ENCODE measurements around the gene ARHGAP19. TPM values are rescaled to one million over a fixed set of nuclear protein-coding genes. Genes with fewer than 3 reads are reported as not detected.
"Not testable (repeated sequence)": the region's sequence is repeated elsewhere in the genome, so short reads cannot be mapped to it uniquely, and the experiment has no call there.

ARHGAP19 gene
- total RNA-seq, 1 donor from 2014 or later: 16.0 TPM

- no peak for DNase-seq
These were observed 28.8 kb upstream of the ARHGAP19 start for GRCh38 chr10:97321032-97321803.

- no peak for DNase-seq
These were observed 28.1 kb upstream of the ARHGAP19 start for GRCh38 chr10:97320480-97321031.

DNA sequence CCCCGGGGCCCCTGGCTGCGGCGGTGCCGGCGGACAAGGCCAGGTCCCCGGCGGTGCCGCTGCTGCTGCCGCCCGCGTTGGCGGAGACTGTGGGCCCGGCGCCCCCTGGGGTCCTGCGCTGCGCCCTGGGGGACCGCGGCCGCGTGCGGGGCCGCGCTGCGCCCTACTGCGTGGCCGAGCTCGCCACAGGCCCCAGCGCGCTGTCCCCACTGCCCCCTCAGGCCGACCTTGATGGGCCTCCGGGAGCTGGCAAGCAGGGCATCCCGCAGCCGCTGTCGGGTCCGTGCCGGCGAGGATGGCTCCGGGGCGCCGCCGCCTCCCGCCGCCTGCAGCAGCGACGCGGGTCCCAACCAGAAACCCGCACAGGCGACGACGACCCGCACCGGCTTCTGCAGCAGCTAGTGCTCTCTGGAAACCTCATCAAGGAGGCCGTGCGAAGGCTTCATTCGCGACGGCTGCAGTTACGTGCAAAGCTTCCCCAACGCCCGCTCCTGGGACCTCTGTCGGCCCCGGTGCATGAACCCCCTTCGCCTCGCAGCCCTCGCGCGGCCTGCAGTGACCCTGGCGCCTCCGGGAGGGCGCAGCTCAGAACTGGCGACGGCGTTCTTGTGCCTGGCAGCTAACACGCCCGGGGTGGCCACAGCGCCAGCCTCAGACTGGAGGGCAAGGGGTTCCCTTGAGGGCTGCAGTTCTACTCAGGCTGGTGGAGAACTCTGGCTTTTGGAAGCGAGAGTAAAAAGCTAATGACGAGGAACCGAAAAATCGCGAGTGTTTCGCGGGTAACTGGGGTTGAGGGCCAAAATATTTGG is 27.4 kb upstream of the ARHGAP19 start:
- DNase-seq: no peak

DNA sequence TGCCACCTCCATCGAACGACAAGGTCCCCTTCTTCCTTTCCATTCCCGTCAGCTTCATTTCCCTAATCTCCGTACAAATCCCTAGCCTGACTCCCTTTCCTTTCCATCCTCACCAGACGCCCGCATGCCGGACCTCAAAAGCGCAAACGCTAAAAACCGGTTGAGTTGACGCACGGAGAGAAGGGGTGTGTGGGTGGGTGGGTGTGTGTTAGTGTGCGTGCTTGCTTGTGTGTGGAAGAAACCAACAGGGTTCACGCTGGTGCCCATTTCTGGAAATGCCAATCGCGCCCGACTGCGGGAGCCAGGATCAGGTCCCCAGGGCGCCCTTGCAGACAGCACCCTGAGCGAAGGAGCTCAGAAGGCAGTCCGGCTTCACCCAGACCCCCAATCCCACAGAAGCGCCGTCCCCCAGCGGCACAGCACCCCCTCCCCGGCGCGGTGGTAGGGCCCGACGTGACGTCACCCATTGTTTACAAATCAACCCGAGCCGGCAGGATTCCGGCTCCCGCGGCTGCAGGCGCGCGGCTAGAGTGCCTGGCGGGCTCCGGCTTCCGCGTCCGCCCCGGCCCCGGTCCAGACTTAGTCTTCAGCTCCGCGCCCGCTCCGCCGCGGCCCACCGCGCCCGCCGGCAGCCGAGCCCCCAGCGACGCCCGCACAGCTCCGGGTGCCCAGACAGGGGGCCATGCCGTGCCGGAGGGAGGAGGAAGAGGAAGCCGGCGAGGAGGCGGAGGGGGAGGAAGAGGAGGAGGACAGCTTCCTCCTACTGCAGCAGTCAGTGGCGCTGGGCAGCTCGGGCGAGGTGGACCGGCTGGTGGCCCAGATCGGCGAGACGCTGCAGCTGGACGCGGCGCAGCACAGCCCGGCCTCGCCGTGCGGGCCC is 26.6 kb upstream of the ARHGAP19 start, which contains the start of gene FRAT1:
Gene FRAT1 (plus strand): TSS at position 500 of the 880 bp plus-strand sequence. CDS start 183 bp downstream, at position 683.
- DNase-seq: peak; percentile 95

GRCh38 chr10:97314671-97315070 is 22.2 kb upstream of the ARHGAP19 start:
- DNase-seq: no peak

GRCh38 chr10:97312897-97313296 is 20.5 kb upstream of the ARHGAP19 start:
- DNase-seq: no peak

GRCh38 chr10:97311111-97311626 is 18.7 kb upstream of the ARHGAP19 start:
- DNase-seq: peak; percentile 25

DNA sequence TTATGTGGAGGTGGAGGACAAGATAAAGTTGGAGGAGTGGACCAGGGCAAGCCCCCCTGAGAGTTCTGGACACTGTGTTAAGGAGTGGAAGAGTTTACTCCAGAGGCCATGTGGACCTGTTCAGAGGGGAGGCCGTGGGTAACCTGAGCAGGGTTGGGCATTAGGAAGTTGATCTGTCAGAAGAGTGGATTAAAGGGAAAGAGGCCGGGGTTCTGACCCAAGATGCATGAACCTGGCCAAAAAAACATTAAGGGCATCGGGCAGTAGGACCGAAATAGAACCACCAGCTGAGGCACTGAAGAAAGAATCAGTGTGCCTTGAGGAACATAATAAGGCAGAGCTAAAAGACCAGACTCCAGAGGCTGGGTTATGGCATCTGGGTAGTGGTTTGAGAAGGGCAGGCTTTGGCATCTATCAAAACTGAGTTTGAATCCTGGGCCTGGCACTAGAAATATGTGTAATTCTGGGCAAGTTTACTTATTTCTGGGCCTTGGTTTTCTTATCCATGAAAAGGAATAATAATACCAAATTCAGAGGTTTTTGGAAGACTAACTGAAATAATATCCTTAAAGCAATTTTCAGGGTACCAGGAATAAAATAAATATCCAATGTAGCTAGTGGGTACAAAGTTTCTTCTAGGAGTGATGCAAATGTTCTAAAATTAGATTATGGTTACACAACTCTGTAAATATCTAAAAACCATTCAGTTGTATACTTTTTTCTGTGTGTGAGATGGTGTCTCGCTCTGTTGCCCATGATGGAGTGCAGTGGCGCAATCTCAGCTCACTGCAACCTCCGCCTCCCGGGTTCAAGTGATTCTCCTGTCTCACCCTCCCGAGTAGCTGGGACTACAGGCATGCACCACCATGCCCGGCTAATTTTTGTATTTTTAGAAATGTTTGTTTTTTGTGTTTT is 15.7 kb upstream of the ARHGAP19 start:
- DNase-seq: no peak

- no peak for DNase-seq
These were observed 15.0 kb upstream of the ARHGAP19 start for GRCh38 chr10:97307441-97307840.

GRCh38 chr10:97302088-97302791 is 9.8 kb upstream of the ARHGAP19 start:
- DNase-seq: no peak

DNA sequence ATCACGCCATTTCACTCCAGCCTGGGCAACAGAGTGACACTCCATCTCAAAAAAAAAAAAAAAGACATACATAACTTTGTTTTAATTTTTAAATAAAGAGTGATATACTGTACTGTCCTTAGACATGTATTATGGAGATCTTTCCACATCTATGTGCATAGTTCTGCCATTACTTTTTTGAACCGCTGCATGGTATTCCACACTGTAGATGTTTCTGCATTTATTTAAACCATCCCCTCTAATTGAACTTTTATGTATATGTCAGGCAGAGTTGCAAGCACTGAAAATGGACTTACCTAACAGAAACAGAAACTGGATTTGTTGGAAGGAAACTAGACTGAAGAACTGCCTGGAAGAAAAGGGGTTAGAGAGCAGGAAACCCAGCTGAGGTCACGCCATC is 8.5 kb upstream of the ARHGAP19 start:
- DNase-seq: no peak

DNA sequence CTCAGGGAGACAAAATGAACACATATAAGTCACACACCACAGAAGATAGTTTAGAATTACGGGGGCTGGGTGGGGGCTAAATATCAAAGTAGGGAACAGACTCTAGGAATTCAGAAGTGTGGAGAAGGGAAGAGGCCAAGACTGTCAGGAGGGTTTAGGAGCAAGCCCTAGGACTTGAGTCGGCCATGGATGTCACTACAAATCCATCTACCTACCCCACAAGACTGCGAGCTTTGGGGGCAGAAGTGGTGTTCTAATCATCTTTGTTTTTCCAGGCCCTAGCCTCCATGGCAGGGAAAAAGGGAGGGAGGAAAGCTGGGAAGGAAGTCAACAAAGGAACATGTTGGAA is 5.8 kb upstream of the ARHGAP19 start:
- no peak for DNase-seq

DNA sequence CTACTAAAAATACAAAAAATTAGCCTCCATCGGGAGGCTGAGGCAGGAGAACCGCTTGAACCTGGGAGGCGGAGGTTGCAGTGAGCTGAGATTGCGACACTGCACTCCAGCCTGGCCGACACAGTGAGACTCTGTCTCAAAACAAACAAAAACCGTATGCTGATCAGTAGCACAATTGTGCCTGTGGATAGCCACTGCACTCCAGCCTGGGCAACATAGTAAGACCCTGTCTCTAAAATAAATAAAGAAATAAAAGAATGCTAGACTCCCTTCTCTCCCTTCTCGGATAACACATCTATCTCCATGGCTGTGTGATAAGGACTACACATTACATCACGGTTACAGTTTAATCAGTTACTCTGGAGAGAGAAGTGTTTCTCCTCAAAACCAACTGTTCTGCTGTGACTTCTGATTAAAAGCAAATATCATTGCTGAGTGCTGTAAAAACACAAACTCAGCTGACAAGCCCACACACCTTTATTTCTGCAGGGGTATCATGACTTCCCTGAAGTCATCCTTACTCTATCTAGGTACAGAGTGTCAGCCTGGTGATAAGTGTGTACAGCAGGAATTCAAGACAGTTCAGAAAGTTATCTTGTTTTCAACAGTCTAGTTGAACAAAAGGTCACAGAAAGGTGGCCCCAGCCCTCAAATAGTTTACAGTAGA is 5.3 kb upstream of the ARHGAP19 start:
- no peak for DNase-seq

DNA sequence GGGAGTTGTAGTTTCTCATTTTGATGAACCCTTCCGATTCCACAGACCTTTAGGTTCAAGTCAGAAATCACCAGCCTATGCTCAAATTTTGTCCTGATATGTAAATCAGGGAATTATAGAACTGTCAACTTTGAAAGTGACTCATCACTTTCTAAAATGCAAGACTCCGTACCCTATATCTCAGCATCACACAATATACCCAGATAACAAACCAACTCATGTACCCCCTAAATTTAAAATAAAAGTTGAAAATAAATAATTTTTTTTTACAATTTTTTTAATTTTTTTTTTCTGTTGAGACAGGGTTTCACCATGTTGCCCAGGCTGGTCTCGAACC is 393 bp upstream of the ARHGAP19 start:
- no peak for DNase-seq

DNA sequence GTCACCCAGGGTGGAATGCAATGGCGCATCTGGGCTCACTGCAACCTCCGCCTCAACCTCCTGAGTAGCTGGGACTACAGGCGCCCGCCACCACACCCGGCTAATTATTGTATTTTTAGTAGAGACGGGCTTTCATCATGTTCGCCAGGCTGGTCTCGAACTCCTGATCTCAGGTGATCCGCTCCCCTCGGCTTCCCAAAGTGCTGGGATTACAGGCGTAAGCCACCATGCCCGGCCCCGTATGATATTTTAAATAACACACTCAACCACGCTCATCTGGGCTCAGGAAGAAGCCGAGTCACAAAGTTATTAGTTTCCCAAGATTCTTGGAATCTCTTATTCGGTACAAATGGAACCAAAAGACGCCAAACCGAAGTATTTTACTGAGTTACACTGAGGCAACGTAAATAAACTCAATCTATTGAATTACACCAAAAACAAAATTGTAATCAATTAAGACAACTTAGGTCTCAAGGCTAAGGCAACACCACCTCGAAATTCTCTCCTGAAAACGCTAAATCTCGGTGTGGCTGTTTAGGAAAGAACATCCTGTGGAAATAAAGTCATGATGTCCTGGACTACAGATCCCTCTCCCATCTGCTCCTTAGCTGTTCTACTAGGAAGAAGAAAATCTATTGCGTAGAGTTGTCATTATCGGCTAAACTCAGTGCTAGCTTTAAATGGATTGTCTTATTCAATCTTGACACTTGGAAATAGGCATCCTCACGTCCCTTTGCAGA is 910 bp downstream of the ARHGAP19 start:
- DNase-seq: no peak

- DNase-seq: not testable (repeated sequence)
These were observed 1.7 kb downstream of the ARHGAP19 start for GRCh38 chr10:97290576-97291356.

DNA sequence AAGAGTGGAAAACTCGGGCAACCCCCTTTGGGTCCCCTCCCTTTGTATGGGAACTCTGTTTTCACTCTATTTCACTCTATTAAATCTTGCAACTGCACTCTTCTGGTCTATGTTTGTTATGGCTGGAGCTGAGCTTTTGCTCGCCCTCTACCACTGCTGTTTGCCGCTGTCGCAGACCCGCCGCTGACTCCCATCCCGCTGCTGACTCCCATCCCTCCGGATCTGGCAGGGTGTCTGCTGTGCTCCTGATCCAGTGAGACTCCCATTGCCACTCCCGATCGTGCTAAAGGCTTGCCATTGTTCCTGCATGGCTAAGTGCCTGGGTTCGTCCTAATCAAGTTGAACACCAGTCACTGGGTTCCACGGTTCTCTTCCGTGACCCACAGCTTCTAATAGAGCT is 2.4 kb downstream of the ARHGAP19 start:
- not testable (repeated sequence) for DNase-seq

GRCh38 chr10:97280783-97281182 is 11.7 kb downstream of the ARHGAP19 start:
- no peak for DNase-seq

All from skin of body (tissue), 2 donors.